GM23338 (cell line): Measurements from ENCODE around the gene SNX14.

Experiments used
- EZH2 ChIP-seq: fragments of 200-600 bp; sonication (generic); IDR thresholded peaks from one replicate; pipeline ENCODE4 v1.8.0; 2017; ENCODE audit warnings: antibody characterized with exemption, mild to moderate bottlenecking, low read depth; ENCODE audit not compliant: unreplicated experiment
- EZH2phosphoT487 ChIP-seq: fragments of 200-600 bp; sonication (generic); IDR thresholded peaks from one replicate; pipeline ENCODE4 v1.8.1; 2018; ENCODE audit warnings: antibody characterized with exemption; ENCODE audit not compliant: unreplicated experiment
- NANOG ChIP-seq: IDR thresholded peaks from 2 replicates; pipeline ENCODE4 v1.6.1; 2016; ENCODE audit warnings: antibody characterized with exemption, borderline replicate concordance
- POLR2AphosphoS5 ChIP-seq: IDR thresholded peaks from 2 replicates; pipeline ENCODE4 v1.6.1; 2016; ENCODE audit warnings: antibody characterized with exemption, low read depth
- TF ChIP-seq, protein P1 (sequence below), 2 experiments: fragments of 200-600 bp in 1 of 2; sonication (generic) in 1 of 2; conservative IDR thresholded peaks; 2 replicates each; pipeline versions ENCODE4 v1.5.1 to v1.6.1; 2016 to 2017; ENCODE audit warnings: antibody characterized with exemption in 2 of 2, low read depth in 2 of 2, mild to moderate bottlenecking in 2 of 2, moderate library complexity in 1 of 2
- TF ChIP-seq, protein P2 (sequence below): IDR thresholded peaks from one replicate; pipeline ENCODE4 v1.6.1; 2018; ENCODE audit warnings: antibody characterized with exemption; ENCODE audit not compliant: unreplicated experiment

DNA sequence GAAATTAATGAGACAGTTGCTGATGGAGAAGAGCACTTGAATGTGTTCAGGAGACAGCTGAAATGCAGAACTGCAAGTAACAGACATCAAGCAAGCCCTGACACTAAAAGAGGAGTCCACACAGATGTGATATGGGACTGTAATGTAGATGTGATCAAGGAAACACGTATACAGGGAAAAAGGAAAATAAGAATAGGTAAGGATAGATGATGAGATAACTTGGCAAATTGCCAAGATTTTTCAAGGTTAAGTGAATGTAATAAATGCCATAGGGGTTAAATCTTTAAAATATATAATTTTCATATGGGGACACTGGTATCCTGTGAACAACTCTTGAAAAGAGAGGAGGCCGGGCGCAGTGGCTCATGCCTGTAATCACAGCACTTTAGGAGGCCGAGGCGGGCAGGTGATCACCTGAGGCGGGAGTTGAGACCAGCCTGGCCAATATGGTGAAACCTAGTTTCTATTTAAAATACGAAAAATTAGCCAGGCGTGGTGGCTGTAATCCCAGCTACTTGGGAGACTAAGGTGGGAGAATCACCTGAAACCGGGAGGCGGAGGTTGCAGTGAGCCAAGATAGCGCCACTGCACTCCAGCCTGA, 7.2 kb upstream of the SNX14 start:
- TF ChIP-seq, protein P1, sequence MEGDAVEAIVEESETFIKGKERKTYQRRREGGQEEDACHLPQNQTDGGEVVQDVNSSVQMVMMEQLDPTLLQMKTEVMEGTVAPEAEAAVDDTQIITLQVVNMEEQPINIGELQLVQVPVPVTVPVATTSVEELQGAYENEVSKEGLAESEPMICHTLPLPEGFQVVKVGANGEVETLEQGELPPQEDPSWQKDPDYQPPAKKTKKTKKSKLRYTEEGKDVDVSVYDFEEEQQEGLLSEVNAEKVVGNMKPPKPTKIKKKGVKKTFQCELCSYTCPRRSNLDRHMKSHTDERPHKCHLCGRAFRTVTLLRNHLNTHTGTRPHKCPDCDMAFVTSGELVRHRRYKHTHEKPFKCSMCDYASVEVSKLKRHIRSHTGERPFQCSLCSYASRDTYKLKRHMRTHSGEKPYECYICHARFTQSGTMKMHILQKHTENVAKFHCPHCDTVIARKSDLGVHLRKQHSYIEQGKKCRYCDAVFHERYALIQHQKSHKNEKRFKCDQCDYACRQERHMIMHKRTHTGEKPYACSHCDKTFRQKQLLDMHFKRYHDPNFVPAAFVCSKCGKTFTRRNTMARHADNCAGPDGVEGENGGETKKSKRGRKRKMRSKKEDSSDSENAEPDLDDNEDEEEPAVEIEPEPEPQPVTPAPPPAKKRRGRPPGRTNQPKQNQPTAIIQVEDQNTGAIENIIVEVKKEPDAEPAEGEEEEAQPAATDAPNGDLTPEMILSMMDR (conservative IDR thresholded peaks at IDR 0.05; ENCODE audit: low read depth in 2 of 2): no peak
- TF ChIP-seq EZH2phosphoT487 (no peak), EZH2 (no peak), POLR2AphosphoS5 (no peak), NANOG (no peak)
- TF ChIP-seq, protein P2, sequence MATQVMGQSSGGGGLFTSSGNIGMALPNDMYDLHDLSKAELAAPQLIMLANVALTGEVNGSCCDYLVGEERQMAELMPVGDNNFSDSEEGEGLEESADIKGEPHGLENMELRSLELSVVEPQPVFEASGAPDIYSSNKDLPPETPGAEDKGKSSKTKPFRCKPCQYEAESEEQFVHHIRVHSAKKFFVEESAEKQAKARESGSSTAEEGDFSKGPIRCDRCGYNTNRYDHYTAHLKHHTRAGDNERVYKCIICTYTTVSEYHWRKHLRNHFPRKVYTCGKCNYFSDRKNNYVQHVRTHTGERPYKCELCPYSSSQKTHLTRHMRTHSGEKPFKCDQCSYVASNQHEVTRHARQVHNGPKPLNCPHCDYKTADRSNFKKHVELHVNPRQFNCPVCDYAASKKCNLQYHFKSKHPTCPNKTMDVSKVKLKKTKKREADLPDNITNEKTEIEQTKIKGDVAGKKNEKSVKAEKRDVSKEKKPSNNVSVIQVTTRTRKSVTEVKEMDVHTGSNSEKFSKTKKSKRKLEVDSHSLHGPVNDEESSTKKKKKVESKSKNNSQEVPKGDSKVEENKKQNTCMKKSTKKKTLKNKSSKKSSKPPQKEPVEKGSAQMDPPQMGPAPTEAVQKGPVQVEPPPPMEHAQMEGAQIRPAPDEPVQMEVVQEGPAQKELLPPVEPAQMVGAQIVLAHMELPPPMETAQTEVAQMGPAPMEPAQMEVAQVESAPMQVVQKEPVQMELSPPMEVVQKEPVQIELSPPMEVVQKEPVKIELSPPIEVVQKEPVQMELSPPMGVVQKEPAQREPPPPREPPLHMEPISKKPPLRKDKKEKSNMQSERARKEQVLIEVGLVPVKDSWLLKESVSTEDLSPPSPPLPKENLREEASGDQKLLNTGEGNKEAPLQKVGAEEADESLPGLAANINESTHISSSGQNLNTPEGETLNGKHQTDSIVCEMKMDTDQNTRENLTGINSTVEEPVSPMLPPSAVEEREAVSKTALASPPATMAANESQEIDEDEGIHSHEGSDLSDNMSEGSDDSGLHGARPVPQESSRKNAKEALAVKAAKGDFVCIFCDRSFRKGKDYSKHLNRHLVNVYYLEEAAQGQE: no peak
